ENCODE data around the gene DNAH17.

DNAH17 gene

DNA sequence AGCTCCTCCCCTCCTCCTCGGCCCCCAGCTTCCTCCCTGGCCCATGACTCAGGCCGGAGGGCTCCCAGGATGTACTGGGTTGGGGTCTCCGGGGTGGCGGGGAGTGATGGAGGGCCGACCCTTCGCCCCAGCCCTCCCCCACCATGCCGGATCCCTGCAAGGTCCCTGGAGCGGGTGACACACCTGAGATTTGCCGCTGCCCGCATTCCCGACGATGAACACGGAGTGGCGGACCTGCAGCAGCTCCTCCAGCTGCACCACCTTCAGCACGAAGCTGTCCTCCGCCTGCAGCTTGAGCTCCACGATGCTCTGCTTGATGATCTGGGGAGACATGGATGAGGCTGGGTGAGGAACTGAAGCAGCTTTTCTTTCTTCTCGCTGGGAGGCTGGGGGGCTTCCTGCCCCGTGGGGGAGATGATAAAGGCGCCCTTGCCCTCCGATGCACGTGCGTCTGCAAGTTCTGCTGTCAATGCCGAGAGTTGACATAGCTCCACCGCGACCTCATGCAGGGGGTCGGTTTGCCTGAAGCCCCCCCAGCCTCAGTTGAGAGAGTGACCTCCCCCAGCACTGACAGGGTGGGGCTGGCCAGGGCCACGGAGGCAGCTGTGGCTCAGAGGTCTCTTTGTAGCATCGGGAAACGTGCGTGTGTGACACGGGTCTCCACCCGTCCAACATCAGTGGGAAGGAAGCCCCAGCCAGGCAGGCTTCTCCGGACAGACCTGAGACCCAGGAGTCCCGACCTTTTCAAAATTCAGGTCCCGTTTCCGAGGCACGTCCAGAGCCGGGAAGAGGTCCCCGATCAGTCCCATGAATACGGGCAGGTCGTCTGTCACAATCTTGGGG is 83.1 kb downstream of the DNAH17 start:
- DNase-seq, result no peak

DNA sequence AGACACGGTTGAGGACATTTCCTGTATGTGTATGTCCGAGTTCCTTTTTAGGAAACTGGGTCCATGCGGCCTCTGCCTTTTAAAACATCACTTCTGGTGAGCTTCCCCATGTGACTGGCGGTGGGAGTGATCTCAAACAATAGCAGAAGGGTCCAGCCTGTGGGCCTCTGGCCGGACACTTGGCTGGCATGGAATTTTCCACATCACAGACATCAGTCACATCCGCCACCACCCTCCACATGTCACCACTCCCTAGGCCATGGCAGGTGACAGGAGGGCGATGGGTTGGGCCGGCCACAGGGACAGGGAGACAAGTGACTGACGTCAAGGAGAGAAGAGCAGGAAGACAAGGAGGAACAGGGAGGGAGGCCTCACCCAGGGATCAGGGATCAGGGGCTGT is 83.7 kb downstream of the DNAH17 start:
- no peak for DNase-seq

DNA sequence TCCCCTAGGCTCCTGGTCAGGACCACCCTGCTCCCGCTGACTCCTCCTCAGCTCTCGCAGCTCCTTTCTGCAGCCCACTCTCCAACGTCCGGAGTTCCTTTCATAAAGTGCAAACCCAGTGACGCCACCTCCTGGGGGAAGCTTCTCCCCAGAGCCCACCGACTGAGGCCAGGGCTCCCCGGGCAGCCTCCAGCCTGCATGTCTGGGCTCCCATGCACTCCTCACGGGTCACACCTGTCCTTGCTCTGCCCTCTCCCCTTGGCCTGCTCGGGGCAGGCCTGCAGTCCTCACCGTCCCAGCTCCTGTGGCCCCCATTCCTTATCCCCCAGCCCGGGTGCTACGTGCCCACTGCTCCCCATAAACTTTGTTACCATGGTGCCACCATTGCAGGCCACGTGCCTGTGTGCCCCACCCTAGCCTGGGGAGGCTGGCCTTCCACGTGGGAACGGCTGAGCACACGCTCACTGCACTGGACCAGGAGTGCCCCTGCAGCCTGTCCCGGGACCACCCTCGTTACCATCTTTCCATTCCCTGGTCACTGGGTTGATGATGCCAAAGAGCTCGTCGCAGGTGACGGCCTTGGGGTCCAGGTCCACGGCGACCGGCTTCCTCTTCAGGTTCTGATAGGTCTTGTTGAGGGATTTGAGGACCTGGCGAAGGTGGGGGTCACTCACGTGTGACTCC is 84.9 kb downstream of the DNAH17 start:
- DNase-seq, result no peak

DNA sequence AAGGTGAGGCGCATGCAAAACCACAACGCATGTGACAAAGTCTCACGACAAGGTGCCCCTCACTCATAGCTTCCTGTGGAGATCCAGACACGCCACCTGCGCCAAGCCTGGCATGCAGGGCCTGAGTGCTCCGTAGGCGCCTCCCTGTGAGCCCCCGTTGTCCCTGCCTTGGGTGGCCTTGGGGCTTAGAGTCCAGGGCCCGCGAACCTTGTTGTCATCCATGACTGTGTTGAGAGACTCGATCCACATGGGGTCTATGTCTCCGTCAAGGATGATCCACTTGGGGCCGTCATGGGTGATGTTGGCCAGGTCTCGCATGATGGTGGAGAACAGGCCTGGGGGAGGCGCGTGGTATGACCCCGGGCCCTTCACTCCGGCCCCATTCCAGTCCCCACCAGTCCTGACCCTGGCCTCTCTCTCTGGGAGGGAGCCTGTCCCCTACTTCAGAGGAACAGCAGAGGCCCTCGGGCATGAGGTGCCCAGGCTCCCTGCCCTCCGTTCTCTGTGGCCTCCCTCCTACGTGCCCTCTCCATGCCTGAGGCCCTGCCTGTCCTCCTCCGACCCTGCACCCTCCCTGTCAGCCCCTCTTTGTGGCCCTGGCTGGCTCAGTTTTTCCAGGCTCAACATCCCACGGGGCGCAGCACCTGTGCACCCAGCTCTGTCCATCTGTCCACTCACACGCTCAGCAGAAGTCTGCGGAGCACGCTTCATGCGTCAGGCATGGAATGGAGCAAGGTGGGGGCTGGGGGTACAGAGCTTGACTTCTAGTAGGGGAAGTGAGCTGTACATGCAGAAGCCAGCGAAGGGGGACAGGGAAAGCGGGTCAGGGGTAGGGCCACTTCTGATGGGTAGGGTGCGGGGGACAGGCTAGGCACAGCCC is 85.7 kb downstream of the DNAH17 start:
- no peak for DNase-seq

DNA sequence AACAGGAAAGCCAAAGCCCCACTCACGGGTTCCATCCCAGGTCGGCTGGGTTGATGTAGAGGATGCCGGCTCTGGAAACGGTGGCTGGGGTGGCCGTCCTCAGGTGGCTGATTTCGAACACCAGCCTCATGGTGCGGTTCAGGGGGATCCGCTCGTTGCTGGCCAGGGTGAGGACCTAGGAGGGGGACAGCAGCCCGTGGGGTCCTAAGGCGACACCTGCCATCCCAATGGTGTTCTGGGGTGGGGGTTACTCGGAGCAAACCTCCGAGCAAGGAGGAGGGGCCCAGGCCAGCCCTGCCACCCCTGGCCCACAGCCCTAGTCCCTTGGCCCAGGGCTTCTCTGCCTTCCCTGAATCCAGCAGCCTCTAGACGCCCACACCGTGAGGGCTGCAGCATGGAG is 86.5 kb downstream of the DNAH17 start:
- no peak for DNase-seq

DNA sequence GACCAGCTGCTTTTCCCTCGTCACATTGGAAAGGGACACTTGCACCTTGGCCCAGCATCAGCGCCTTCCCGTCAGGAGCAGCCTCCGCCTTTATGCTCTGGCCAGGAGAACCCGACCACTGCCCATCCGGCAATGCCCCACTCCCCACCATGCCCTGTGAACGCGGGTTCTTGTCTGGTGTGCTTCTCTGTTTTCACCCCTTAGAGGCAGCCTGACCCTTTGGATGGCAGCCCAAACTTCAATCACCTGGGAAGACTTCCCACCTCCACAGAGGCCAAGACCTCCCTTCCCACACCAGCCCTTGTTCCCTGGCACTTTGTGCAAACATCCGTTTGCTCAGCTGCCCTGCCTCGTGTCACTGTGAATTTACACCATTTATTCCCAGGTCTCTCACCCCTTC is 87.0 kb downstream of the DNAH17 start:
- no peak for DNase-seq

DNA sequence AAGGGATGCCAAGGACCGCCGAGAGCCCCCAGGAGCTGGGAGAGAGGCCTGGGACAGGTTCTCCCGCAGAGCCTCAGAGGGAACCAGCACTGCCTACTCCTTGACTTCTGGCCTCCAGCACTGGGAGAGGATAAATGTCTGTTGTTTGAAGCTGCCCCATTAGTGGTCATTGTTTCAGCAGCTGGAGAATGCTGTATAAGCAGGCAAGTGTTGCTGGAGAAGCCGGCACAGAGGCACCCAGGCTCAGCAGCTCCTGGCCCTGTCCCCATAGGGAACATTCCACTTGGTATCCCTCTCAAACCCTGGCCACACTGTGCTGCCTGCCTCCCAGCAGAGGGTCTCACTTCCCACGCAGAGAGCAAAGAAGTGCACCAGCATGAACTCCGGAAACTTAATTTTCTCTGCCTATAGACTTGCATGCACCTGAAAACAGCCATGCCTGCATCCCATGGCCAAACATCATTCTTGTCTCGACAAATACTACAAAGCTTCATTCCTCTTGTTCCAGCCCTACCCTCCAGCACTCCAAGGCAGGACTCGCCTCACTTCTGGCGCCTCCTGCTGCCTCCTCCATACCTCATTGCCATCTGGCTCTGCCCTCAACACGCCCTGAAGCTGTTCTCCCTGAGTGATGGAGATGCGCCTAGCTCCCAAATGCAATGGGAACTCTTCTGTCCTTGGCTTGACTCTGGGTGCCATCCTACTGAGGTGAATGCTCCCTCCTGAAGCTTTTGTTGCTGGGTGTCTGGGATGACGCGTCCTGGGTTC is 88.1 kb downstream of the DNAH17 start:
- DNase-seq, result no peak

DNA sequence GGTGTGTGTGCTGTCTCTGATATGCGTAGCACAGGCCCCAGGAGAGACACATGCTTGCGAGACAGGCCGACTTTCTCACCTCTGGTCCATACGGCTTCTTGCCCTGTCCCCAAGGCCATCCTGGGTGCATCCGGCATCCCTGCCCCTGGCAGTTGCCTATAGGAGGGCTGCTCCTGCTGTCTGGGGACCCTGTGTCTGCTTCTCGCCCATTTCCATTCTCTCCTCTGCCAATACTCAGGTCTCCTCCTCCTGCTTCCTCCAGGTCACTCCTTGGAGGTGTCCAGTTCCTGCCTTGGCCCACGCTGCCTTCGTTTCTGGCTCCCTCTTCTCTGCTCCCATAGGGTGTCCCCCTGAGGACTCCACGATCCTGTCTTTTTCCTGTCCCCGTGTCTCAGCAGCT is 89.0 kb downstream of the DNAH17 start:
- no peak for DNase-seq

DNA sequence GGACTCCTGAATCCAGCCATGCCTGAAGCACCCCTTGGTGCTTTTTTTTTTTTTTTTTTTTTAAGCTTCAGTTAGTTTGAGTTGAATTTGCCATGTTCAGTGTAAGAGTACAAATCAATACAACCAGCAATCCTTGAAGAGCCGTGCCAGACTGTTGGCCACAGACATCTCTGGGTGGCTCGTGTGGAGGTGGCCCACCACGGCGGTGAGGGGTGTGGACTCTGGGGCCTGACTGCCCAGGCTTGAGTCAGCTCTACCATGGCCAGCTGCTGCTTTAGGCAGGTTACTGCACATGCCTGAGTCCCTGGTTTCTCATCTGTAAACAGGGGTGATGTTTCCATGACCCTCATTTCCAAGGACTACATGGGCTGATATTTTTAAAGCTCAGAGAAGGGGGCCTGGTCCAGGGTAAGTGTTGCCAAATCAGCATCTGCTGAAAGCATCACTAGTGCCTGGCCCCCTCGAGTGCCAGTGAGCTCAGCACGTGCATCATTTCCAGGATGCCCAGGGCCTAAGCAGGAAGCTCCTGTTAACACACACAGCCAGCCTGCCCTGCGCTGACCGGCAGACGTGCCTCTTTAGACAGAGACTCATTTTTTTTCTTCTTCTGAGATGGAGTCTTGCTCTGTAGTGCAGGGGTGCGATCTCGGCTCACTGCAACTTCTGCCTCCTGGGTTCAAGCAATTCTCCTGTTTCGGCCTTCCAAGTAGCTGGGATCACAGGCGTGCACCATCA is 90.1 kb downstream of the DNAH17 start:
- no peak for DNase-seq

DNA sequence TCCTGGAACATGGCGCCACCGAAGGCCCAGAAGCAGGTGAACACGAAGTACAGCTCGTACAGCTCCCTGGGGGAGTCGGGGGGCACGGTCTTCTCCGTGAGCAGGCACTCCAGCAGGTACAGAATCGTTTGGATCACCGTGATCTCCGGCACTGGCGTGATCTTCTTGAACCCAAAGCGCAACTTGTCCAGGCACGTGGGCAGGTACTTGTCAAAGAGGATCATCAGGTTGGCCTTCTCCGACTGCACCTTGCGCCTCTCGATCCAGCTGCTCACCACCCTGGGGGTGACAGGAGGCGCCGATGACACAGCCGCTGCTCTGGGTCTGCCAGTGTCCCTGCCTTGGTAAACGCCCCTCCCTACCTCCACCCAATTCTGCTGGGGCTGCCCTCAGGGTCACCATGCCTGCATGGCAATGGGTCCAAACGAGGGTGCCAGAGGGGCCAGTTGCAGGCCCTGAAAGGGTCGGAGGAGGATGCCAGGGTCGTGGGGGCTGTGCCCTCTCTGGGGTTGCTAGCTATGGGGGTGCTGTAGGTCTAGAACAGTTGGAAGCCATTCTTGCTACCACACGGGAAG is 90.9 kb downstream of the DNAH17 start:
- no peak for DNase-seq

DNA sequence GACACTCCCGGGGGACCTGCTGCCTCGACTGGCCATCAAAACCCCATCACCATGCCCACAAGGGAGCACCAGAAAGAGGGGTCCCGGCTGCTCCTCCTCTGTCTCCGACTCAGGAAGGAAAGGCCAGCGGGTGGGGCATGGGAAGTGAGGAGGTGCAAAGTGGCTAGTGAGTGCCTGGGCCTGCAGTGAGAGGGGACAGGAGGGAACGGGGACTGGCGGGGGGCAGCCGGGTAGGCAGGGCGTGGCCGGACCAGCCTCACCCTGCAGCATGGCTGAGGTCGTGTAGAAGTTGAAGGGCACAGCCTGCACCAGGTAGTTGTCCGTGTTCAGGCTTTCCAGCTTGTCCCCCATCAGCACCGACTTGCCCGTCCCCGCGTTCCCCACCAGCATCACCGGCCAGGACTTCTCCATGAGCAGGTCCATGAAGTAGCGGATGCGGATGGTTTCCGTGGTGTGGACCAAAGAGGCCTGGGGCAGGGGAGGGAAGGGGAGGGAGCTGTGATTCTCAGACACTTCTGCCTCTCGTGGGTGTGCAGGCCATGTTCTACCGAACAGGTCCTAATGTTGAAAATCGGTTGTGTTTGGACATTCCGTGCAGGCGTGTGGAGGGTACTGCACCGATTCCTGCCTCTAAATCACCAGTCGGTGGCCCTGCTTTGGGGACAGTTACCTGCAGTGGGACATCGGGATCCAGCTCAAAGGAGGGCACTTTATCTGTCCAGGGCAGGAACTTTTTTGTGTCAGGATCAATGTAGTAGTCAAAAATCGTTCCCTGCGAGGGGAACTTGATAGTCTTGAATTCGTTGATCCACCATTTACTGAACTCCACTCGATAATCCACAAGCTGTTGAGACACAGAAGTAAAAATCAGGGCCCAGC is 91.7 kb downstream of the DNAH17 start:
- DNase-seq, result no peak

DNA sequence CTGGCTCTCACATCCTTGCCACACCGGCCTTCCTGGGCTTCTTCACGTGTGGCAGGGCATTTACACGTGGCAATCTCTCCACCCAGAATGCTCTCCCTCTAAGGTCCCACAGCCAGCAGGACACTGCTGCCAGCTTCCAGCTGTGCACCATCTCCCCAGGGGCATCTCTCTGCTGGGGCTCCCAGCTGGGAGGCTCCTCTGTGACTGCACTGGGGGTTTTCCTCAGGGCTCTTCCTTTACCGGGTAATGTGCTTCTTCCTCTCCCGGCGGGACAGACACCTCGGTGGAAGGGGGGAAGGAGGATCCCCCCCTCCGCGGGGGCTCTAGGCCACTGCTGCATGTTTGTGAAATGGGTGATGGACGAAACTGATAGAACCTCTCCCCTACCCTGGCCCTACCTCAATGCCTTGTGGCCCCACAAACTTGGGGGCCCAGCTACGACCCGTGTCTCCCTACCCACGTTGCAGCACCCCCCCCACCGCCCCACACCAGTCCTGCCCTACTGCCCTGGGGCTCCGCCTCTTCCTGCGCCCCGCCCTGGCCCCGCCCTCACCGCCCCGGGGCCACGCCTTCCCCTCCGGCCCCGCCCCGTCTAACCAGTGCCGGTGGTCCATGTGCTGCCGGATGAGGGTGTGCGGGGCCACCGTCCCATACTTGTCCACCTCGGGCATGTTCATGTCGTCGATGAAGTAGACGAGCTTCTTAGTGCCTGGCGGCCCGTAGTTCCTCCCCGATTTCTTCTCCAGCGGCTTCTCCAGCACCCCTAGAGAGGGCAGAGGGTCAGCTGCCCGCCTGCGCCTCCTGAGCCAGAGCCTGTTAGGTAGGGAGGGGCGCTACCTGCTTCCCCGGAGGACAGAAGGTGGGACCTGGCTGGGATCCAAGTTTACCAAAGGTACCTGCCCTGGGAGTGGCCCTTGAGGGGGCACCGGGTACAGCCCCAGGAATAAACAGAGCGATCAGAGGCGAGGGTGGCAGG is 92.6 kb downstream of the DNAH17 start:
- DNase-seq, result no peak

DNA sequence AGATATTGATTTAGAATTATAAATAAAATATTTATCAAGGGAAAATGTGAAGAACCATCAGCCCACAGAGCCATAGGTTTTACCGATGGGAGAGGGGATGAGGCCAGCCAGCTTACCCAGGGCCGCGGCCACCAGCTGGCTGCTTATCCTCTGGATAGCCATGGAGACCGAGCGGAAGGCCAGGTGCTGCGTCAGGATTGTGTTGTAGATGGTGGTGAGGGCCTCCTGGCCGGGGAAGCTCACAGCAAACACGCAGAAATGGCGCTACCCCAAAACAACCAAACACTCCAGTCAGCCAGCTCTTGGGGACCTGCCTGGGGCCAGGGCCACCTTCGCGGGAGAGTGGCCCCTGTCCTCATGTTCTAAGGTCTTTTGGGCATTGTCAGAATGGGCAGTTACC is 97.8 kb downstream of the DNAH17 start:
- no peak for DNase-seq

DNA sequence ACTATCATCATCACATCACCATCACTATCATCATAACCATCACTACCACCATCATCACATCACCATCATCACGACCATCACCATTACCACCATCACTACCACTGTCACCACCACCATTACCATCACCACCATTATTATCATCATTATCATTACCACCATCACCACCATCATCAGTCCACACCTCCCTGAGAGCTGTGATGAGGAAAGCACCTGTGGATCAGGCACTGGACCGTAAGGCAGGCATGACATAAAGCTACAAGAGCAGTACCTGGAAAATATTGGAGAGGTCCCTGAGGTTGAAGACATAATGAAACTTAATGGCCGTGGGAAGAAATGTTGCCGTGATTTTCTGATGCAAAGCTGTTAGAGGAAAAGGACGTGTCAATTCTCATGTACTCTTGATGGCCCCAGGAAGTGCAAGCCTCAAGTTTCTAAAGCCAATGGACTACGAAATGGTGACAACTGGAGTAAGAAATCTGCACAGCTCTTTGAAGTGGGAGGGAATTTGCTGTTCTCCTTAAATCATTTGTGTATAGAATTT is 98.4 kb downstream of the DNAH17 start:
- no peak for DNase-seq

DNA sequence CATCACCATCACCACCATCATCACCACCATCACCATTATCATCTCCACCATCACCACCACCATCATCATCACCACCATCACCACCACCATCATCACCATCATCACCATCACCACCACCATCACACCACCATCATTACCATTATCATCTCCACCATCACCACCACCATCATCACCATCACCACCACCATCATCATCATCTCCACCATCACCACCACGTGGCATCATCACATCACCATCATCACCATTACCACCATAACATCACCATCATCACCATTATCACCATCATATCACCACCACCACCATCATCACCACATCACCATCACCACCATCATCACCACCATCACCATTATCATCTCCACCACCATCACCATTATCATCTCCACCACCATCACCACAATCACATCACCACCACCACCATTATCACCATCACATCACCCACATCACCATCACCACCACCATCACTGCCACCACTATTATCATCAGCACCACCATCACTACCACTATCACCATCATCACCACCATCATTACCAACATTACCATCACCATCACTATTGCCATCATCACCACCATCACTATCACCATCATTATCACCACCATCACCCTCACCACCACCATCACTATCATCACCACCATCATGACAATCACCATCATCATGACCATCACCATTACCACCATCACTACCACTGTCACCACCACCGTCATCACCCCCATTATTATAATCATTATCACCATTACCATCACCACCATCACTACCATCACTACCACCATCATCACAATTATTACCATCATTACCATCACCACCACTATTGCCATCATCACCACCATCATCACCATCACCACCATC is 99.1 kb downstream of the DNAH17 start:
- DNase-seq, result no peak

DNA sequence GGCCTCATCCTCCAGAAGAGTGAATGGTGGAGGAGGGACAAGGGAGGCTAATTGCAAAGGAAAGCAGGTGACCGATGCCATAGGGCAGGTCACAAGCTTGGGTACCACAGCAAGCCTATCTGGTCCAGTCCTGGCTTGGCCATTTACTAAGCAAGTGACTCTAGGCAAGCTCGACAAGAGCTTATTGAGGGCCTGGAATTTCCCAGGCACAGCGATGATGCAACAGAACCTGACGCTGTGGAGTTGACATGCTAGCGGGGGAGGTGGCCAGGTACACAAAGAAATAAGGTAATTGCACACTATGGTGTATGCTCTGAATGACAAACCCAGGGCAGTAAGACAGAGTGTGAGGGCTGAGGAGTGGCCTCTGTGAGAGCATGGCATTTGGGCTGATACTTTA is 100.2 kb downstream of the DNAH17 start:
- no peak for DNase-seq

DNA sequence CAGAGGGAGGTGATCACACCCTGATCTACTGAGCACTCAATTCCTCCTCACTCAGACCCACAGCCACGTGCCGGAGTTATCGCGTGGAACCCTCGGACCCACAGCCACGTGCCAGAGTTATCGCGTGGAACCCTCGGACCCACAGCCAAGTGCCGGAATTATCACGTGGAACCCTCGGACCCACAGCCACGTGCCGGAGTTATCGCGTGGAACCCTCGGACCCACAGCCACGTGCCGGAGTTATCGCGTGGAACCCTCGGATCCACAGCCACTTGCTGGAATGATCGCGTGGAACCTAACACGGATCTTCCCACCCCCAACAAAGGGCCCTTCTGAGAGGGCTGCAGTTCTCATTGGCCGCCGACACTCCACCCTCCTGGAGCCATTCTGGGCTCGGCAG is 101.0 kb downstream of the DNAH17 start:
- DNase-seq, result no peak

DNA sequence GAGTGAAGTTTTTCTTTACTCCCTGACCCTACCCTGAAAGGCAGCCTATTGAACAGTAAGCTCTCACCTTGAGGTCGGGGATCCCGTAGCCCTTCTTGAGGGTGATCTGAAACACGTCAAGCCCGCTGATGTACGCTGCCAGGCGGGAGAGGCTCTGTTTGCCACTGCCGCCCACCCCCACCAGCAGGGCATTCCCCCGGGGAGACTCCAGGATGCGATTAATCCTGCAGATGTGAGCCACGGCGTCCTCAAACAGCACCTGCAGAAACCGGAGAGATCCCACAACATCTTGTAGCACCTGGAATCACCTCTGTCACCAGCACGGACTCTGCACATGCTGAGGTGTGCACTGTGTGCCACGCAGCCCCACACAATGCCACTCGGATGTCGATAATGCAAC is 102.0 kb downstream of the DNAH17 start:
- no peak for DNase-seq

Data from NCI-H748 treated with DMSO at 0.1 percent for 48 hours (cell line).